Duodenal mucosa (tissue), 2 donors: Measurements from ENCODE around the gene NECAB2.

Experiments used
- H3K27ac ChIP-seq: one replicate; pipeline ENCODE4 v1.7.0; 2013; ENCODE audit warnings: low read depth, low read length
- H3K27me3 ChIP-seq, 2 donors: one replicate each; pipeline ENCODE4 v1.7.0; 2013; ENCODE audit warnings: low read length in 2 of 2, control low read depth in 1 of 2; ENCODE audit not compliant: insufficient read depth in 2 of 2, control insufficient read depth in 1 of 2
- H3K36me3 ChIP-seq, 2 donors: one replicate each; pipeline ENCODE4 v1.7.0; 2013; ENCODE audit warnings: low read length in 2 of 2, control low read depth in 1 of 2; ENCODE audit not compliant: insufficient read depth in 2 of 2, control insufficient read depth in 1 of 2
- H3K4me1 ChIP-seq, 2 donors: one replicate each; pipeline ENCODE4 v1.7.0; 2013; ENCODE audit warnings: low read length in 2 of 2, control low read depth in 1 of 2; ENCODE audit not compliant: insufficient read depth in 2 of 2, control insufficient read depth in 1 of 2
- H3K4me3 ChIP-seq, 2 donors: one replicate each; pipeline ENCODE4 v1.7.0; 2013; ENCODE audit warnings: low read length in 2 of 2, low read depth in 1 of 2
- H3K9ac ChIP-seq, 2 donors: one replicate each; pipeline ENCODE4 v1.7.0; 2013; ENCODE audit warnings: low read length in 2 of 2, low read depth in 1 of 2
- H3K9me3 ChIP-seq, 2 donors: one replicate each; pipeline ENCODE4 v1.7.0; 2013; ENCODE audit warnings: low read length in 2 of 2, control low read depth in 1 of 2; ENCODE audit not compliant: control insufficient read depth in 1 of 2

NECAB2 gene

DNA sequence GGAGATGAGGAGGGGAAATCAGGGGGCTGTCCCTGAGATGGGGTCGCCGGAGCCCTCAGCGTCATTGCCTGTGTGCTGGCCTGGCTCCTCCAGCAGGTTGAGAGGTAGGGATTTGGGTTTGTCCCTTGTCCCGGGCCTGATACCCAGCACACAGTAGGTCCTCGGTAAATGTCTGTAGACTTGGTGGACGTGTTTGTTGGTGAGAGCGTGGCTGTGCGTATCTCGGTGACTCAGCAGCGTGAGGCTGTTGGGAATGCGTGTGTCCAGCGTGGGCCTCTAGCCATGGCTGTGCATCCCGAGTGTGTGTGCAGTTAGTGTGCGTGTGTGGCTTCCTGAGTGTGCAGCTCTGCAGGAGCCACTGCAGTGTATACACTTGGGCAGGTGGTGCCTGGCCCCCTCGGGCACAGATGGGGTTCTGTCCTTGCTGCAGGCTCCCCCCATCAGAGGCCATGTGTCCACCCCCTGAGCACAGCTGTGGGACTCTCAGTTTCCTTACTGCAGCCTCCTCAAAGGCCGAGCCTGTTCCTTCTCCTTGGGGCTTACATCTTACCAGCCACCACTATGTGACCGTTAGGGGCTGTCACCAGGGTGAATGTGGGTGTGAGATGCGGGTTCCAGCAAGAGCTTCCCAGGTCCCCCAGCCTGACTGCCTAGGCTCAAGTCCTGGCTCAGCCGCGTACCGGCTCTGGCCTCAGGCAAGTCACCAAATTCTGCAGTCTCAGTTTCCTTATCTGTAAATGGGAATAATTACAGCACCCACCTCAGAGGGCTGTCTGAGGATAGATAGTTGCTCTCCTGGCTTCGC lies 5.7 kb downstream of the NECAB2 start:
- Histone ChIP-seq H3K4me3 (no peak overlapping the region), H3K4me1 (peaks cover 0 to 8% of the 10 kb centered on the region in 2 donors), H3K27me3 (peaks cover 0 to 2% of the 10 kb centered on the region in 2 donors), H3K9me3 (peaks cover 6 to 7% of the 10 kb centered on the region in 2 donors), H3K27ac (no peak overlapping the region), H3K36me3 (no peaks in the 10 kb centered on the region), H3K9ac (no peak overlapping the region)

DNA sequence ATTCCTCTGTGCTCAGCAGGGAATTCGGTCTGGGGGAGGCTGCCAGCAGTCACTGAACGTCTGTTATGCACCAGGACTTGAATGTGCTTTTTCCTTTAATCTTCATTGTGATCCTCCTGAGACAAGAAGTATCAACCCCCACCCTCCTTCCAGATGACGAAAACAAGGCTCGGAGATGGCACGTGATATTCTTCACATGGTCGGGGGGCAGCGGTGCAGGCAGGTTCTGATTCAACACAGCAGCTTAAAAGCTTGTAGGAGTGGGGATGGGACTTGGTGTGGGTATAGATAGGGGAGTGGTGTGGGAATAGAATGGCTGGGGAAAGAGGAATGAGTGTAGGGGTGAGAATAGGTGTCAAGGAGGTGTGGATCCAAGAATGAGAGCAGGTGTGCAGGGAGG lies 6.4 kb downstream of the NECAB2 start:
- Histone ChIP-seq H3K36me3 (no peaks in the 10 kb centered on the region), H3K27me3 (peaks cover 0 to 2% of the 10 kb centered on the region in 2 donors), H3K4me1 (peaks cover 0 to 8% of the 10 kb centered on the region in 2 donors), H3K9ac (no peak overlapping the region), H3K9me3 (peaks cover 7 to 10% of the 10 kb centered on the region in 2 donors), H3K27ac (no peak overlapping the region), H3K4me3 (no peak overlapping the region)

DNA sequence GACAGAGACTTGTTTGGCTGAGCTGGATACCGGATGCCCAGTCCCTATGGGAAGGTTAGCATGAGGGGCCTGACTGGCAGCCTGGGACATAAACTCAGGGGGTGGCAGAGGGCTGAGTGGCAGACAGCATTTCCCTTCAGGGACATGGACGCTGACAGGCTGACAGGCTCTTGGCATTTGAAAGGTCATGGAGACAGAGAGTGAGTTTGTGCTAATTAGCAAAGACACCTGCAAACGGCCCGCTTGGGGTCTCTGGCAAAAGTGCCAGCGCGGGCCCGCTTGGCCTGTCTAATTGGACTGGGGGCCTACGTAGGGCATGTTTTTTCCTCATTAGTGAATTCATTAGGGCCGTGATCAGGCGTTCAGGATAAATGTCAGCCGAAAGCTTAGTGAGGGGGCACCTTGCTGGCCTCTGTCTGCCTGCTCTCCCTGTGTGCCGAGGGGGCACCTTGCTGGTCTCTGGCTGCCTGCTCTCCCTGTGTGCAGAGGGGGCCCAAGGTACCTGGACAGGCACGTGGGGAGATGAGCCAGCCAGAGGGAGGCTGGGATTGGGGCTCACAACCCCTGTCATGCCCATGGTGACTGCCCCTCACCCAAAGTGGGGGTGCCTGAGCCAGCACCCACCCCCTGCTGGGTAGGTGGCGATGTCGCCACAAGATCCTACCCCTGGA lies 7.7 kb downstream of the NECAB2 start:
- Histone ChIP-seq H3K27ac (no peak overlapping the region), H3K4me3 (no peak overlapping the region), H3K9ac (no peak overlapping the region), H3K27me3 (no peaks in the 10 kb centered on the region), H3K36me3 (no peaks in the 10 kb centered on the region), H3K4me1 (peaks cover 0 to 8% of the 10 kb centered on the region in 2 donors), H3K9me3 (peaks cover 7 to 10% of the 10 kb centered on the region in 2 donors)

DNA sequence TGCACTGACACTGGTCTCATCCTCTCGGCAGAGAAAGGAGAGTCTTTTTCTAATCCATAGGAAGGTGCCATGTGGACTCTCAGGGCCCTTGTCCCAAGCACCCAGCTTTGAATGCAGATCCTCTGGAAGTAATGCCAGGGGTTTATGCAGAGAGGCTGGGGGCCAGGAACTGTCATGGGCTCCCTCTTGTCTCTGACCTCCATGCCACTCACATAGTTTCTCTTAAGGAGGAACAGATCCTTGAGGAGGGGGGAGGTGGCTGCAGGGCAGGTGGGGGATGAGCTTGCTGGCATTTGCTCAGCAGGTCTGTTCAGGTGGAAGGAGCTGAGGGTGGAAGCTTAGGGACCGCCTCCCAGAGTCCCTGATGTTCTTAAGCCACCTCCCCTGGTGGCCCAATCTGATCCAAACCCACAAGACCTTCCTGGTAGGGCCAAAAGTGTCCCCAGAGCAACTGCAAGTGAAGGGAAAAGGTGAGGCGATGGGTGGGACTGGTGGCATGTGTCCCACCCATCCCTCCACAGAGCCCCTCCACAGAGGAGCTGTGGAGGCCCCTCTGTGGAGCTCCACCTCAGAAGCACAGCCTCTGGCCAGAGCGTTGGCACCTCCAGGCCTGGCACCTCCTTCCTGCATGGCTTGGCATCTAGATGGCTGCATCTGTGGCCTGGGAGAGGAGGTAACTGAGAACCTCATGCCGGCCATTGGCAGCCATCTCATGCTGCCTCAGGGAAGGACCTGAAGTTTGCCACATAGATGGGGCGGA lies 9.2 kb downstream of the NECAB2 start:
- Histone ChIP-seq H3K9me3 (peaks cover 7 to 10% of the 10 kb centered on the region in 2 donors), H3K27me3 (no peaks in the 10 kb centered on the region), H3K4me3 (no peak overlapping the region), H3K36me3 (no peaks in the 10 kb centered on the region), H3K9ac (no peak overlapping the region), H3K4me1 (no peaks in the 10 kb centered on the region), H3K27ac (no peak overlapping the region)

DNA sequence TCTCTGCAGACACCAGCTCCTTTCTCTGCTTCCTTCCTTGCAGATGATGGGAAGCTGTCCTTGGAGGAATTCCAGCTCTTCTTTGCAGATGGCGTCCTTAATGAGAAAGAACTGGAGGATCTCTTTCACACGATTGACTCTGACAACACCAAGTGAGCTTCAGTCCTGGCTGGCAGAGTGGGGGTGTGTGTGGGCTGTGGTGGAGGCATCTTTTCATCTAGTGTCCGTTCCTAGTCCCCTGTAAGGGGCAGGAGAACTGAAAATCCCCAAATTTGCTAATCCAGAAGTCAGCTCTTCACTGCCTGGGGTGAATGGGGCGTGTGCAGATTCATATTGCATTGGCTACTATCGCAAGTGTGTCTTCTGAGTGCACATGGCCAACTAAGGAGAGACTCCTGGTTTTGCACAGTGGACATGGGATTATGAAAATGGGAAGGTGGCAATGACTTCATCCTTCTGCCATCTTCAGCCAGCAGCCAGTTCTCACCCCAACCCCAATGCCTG lies 10.4 kb downstream of the NECAB2 start:
- H3K36me3 ChIP-seq: no peaks in the 10 kb centered on the region
- H3K27me3 ChIP-seq: no peaks in the 10 kb centered on the region
- peaks cover 7 to 10% of the 10 kb centered on the region in 2 donors for H3K9me3 ChIP-seq
- H3K27ac ChIP-seq: no peak overlapping the region
- no peaks in the 10 kb centered on the region for H3K4me1 ChIP-seq
- H3K9ac ChIP-seq: no peak overlapping the region
- no peak overlapping the region for H3K4me3 ChIP-seq

DNA sequence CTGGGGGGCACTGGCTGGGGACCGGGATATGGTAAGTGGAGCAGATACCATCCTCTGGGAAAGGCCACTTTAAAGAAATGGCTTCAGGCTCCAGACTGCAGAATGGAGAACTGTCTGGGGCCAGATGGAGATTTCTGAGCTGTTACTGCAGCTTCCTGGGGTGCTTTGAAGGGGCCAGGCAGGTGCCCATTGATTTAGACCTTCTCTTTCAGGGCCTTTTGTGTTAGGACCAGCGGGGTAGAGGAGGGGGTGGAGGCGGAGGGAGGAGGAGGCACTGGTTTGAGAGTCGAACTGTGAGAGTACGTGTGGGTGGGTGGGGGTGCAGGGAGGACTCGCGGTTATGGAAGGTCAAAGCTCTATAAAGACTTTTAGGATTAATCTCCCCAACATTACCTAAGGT lies 11.4 kb downstream of the NECAB2 start:
- no peaks in the 10 kb centered on the region for H3K27me3 ChIP-seq
- peaks cover 7 to 10% of the 10 kb centered on the region in 2 donors for H3K9me3 ChIP-seq
- no peak overlapping the region for H3K27ac ChIP-seq
- no peaks in the 10 kb centered on the region for H3K36me3 ChIP-seq
- no peak overlapping the region for H3K9ac ChIP-seq
- no peak overlapping the region for H3K4me3 ChIP-seq
- H3K4me1 ChIP-seq: no peaks in the 10 kb centered on the region

DNA sequence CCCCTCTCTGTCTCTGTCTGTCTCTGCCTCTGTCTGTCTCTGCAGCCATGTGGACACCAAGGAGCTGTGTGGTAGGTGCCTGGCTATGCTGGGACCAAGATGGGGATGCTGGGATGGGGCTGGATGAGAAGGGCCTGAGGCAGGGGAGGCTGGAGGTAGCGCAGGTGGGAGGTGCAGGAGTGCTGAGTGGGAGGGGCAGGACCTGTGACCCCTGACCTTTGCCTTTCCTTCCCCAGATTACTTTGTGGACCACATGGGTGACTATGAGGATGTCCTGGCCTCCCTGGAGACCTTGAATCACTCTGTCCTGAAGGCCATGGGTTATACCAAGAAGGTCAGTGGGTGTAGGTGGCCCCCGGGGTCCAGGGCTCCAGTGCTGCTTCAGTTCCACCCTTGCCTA lies 12.8 kb downstream of the NECAB2 start:
- Histone ChIP-seq H3K9me3 (peaks cover 7 to 10% of the 10 kb centered on the region in 2 donors), H3K36me3 (no peaks in the 10 kb centered on the region), H3K4me1 (no peaks in the 10 kb centered on the region), H3K27ac (no peak overlapping the region), H3K9ac (no peak overlapping the region), H3K4me3 (no peak overlapping the region), H3K27me3 (no peaks in the 10 kb centered on the region)

DNA sequence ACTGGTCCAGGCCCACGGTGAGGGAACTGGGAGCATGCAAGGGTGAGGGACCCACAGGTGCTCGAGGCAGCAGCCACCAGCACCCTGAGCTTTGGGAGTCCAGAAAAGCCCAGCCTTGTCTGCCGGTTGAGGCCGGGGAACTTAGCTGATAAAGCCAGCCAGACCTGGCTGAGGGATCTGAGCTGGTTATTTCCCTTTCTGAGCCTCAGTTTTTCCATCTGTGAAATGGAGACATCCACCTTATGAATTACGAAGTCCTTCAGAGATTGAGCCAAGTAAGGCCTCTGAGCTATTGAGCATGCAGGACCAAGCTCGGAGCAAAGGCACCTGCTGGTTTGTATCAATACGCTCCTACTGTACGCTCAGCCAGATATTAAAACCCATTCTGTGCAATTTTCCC lies 13.8 kb downstream of the NECAB2 start:
- peaks cover 7 to 10% of the 10 kb centered on the region in 2 donors for H3K9me3 ChIP-seq
- no peak overlapping the region for H3K9ac ChIP-seq
- no peaks in the 10 kb centered on the region for H3K4me1 ChIP-seq
- H3K27ac ChIP-seq: no peak overlapping the region
- H3K36me3 ChIP-seq: no peaks in the 10 kb centered on the region
- H3K4me3 ChIP-seq: no peak overlapping the region
- no peaks in the 10 kb centered on the region for H3K27me3 ChIP-seq

DNA sequence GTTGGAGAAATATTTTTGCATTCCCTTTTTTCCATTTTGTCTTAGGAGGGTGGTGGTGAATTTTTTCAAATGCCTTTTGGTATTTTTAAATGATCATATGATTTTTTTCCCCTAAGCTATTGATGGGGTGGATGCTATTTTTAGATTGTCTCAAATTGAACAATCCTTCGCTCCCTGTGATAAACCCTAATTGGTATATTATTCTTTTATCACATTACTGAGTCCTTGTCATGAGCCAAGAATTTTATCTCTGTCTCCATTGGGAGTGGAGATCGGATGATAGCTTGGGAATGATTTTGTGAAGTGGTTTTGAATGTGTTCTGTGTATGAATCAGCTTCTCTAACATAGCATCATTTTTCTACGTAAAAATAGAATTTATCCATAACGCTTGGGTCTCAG lies 15.4 kb downstream of the NECAB2 start:
- H3K9me3 ChIP-seq: peaks cover 4 to 6% of the 10 kb centered on the region in 2 donors
- no peaks in the 10 kb centered on the region for H3K27me3 ChIP-seq
- H3K36me3 ChIP-seq: no peaks in the 10 kb centered on the region
- H3K4me1 ChIP-seq: no peaks in the 10 kb centered on the region
- H3K4me3 ChIP-seq: no peak overlapping the region
- no peak overlapping the region for H3K27ac ChIP-seq
- H3K9ac ChIP-seq: no peak overlapping the region

DNA sequence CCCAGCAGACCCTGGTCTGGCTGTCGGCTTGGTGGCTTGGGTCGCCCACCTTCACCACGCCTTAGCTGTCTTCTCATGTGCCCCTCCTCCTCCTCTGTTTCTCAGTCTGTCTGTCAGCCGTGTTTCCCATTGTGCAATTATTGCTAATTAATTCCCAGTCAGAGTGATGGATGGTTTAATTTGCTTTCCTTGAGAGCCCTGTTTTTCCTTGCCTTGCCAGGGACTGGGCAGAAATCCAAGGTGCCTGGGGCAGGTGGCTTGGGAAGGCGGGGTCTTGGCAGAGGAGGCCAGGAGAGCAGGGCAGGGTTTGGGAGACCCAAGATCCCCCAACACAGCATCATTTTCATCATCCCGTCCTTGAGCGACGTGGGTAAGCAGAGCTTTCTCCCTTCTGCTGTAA lies 21.3 kb downstream of the NECAB2 start:
- Histone ChIP-seq H3K9ac (no peak overlapping the region), H3K27ac (no peak overlapping the region), H3K4me1 (peaks cover 5 to 8% of the 10 kb centered on the region in 2 donors), H3K9me3 (no peaks in the 10 kb centered on the region), H3K4me3 (no peak overlapping the region), H3K36me3 (no peaks in the 10 kb centered on the region), H3K27me3 (peaks cover 4 to 11% of the 10 kb centered on the region in 2 donors)
